Measurements from ENCODE around the gene DAGLB. TPM values are rescaled to one million over a fixed set of nuclear protein-coding genes. Genes with fewer than 3 reads are reported as not detected.

The DAGLB gene
- polyA plus RNA-seq, 3 donors: 15.2 to 47.0 (median 16.4) TPM

DNA sequence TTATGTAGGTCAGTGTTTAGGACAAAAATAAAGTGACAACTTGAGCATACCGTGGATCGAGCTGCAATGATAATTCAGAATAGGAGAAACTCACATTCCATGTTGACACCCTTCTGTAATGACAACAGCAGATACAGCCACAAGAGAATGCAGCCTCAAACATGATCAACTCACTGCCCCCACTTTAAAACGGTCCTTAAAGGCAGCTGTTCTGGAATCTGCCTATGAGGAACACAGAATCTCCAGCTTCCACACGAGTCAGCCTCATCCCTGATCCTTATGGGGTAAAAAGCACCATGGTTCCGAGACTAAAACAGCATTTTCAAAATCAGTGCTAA lies 32.5 kb upstream of the DAGLB start:
- no peak for TF ChIP-seq CTCF (IDR thresholded peaks at IDR 0.05)
- peaks cover 20 to 33% of the 10 kb centered on the region in 2 donors for H3K36me3 Mint-ChIP-seq
- no peak overlapping the region for H2AFZ ChIP-seq (ENCODE audit: insufficient read depth, low read depth, low read length, poor library complexity, severe bottlenecking)
- peaks cover 0 to 2% (median 0%) of the 10 kb centered on the region in 7 donors for H3K9me3 Mint-ChIP-seq
- DNase-seq: no peak
- H3K27ac ChIP-seq (ENCODE audit: low read depth in 1 of 2, low read length in 2 of 2): peak overlapping the region in 1 of 2 donors; percentile 33
- peaks cover 79% of the 10 kb centered on the region for H4K20me1 ChIP-seq (ENCODE audit: insufficient read depth, low read length)
- no peak overlapping the region for H3K9ac ChIP-seq (ENCODE audit: insufficient read depth, low read length, poor library complexity, severe bottlenecking)
- H3K36me3 ChIP-seq (replicated peaks in 1 of 2; ENCODE audit: control insufficient read depth in 1 of 2, insufficient read depth in 2 of 2, low read length in 2 of 2): peaks cover 11 to 48% of the 10 kb centered on the region in 2 donors
- H3K4me1 ChIP-seq (ENCODE audit: control insufficient read depth in 1 of 2, insufficient read depth in 2 of 2, low read length in 2 of 2): peaks cover 16 to 20% of the 10 kb centered on the region in 2 donors
- H3K79me2 ChIP-seq (ENCODE audit: insufficient read depth, low read length): peaks cover 86% of the 10 kb centered on the region
- no peaks in the 10 kb centered on the region for H3K9me3 ChIP-seq (replicated peaks in 1 of 2; ENCODE audit: control insufficient read depth in 1 of 2, insufficient read depth in 1 of 2, low read length in 2 of 2)
- WGBS (ENCODE audit: insufficient coverage): 100% methylated on average over 3 of the region's 5 CpGs
- no peak overlapping the region for H3K4me3 Mint-ChIP-seq
- H3K27me3 Mint-ChIP-seq (ENCODE audit: low read depth in 3 of 3): no peaks in the 10 kb centered on the region
- no peaks in the 10 kb centered on the region for H3K27me3 ChIP-seq (ENCODE audit: control insufficient read depth in 2 of 2, insufficient read depth in 2 of 2, low read length in 2 of 2)
- intact Hi-C loops (cut with micrococcal nuclease): no loop called here
- peaks cover 63% of the 10 kb centered on the region for H3K4me1 Mint-ChIP-seq
- no peak overlapping the region for H3K4me3 ChIP-seq (replicated peaks in 1 of 3; ENCODE audit: low read depth in 2 of 3, low read length in 3 of 3)
- H3K4me2 ChIP-seq (replicated peaks; ENCODE audit: extremely low read depth, low read length, poor library complexity, severe bottlenecking): no peak overlapping the region
- H3K27ac Mint-ChIP-seq: peak overlapping the region in 3 of 7 donors; percentile 5 to 71 (median 61)

- Histone ChIP-seq H3K27ac (ENCODE audit: low read depth in 1 of 2, low read length in 2 of 2) (no peak overlapping the region), H3K9me3 (replicated peaks in 1 of 2; ENCODE audit: control insufficient read depth in 1 of 2, insufficient read depth in 1 of 2, low read length in 2 of 2) (no peaks in the 10 kb centered on the region), H4K20me1 (ENCODE audit: insufficient read depth, low read length) (peaks cover 91% of the 10 kb centered on the region), H3K4me1 (ENCODE audit: control insufficient read depth in 1 of 2, insufficient read depth in 2 of 2, low read length in 2 of 2) (peaks cover 10 to 14% of the 10 kb centered on the region in 2 donors), H3K4me3 (replicated peaks in 1 of 3; ENCODE audit: low read depth in 2 of 3, low read length in 3 of 3) (no peak overlapping the region), H2AFZ (ENCODE audit: insufficient read depth, low read depth, low read length, poor library complexity, severe bottlenecking) (no peak overlapping the region), H3K4me2 (replicated peaks; ENCODE audit: extremely low read depth, low read length, poor library complexity, severe bottlenecking) (no peak overlapping the region), H3K27me3 (ENCODE audit: control insufficient read depth in 2 of 2, insufficient read depth in 2 of 2, low read length in 2 of 2) (no peaks in the 10 kb centered on the region), H3K36me3 (replicated peaks in 1 of 2; ENCODE audit: control insufficient read depth in 1 of 2, insufficient read depth in 2 of 2, low read length in 2 of 2) (peaks cover 19 to 60% of the 10 kb centered on the region in 2 donors), H3K79me2 (ENCODE audit: insufficient read depth, low read length) (peaks cover 98% of the 10 kb centered on the region), H3K9ac (ENCODE audit: insufficient read depth, low read length, poor library complexity, severe bottlenecking) (no peak overlapping the region)
- Mint-ChIP-seq H3K4me1 (peaks cover 56% of the 10 kb centered on the region), H3K36me3 (peaks cover 28 to 44% of the 10 kb centered on the region in 2 donors), H3K27me3 (ENCODE audit: low read depth in 3 of 3) (no peaks in the 10 kb centered on the region), H3K9me3 (no peaks in the 10 kb centered on the region), H3K4me3 (no peak overlapping the region), H3K27ac (peak overlapping the region in 5 of 7 donors; percentile 22 to 78 (median 63))
- intact Hi-C loops (cut with micrococcal nuclease): no loop called here
- WGBS (ENCODE audit: insufficient coverage): 100% methylated on average over 1 of the region's 8 CpGs
- no peak for TF ChIP-seq CTCF (IDR thresholded peaks at IDR 0.05)
- no peak for DNase-seq
These were observed 31.3 kb upstream of the DAGLB start for GRCh38 chr7:6479067-6479466.

Measured in CD14-positive monocyte (primary cell).